Bronchial epithelial cell (primary cell): ENCODE results near the gene CLPTM1L. TPM values are rescaled to one million over a fixed set of nuclear protein-coding genes. Genes with fewer than 3 reads are reported as not detected.

Experiments
- DNase-seq: peaks from one replicate; pipeline ENCODE4 v3.0.0-alpha.2; 2010; ENCODE audit warnings: low read depth
- FAIRE-seq: peaks from 2 replicates; lab custom pipeline; 2011; peaks lifted over from hg19 to GRCh38; lab: Jason Lieb, UNC
- H3K27me3 ChIP-seq: 2 replicates; pipeline ENCODE4 v1.5.1; 2011; ENCODE audit warnings: low read length; ENCODE audit not compliant: control insufficient read depth, insufficient read depth
- H3K36me3 ChIP-seq: 2 replicates; pipeline ENCODE4 v1.5.1; 2011; ENCODE audit warnings: low read length; ENCODE audit not compliant: control insufficient read depth, insufficient read depth
- H3K4me3 ChIP-seq: 2 replicates; pipeline ENCODE4 v1.5.1; 2011; ENCODE audit warnings: mild to moderate bottlenecking, low read depth, low read length, control low read depth
- CTCF ChIP-seq: IDR thresholded peaks from 2 replicates; pipeline ENCODE4 v1.5.1; 2011; ENCODE audit warnings: mild to moderate bottlenecking, moderate library complexity, low read length, control low read depth, inconsistent platforms; ENCODE audit not compliant: insufficient read depth, severe bottlenecking
- total RNA-seq: library from RNA; depleted of rRNA; stranded (reverse); fragments of >200 nt; gene quantifications from 2 replicates; pipeline ENCODE4 v1.2.1, GENCODE V29; 2014

The CLPTM1L gene
- total RNA-seq, 1 donor from 2014 or later, result 314 TPM

- FAIRE-seq (no peak), DNase-seq (no peak)
- Histone ChIP-seq H3K27me3 (no peaks in the 10 kb centered on the region), H3K36me3 (no peaks in the 10 kb centered on the region), H3K4me3 (no peak overlapping the region)
- no peak for TF ChIP-seq CTCF
These were observed 64.5 kb downstream of the CLPTM1L start for GRCh38 chr5:1280177-1281037.

- DNase-seq (no peak), FAIRE-seq (no peak)
- no peak for TF ChIP-seq CTCF
These were observed 65.3 kb downstream of the CLPTM1L start for GRCh38 chr5:1279443-1280151.

GRCh38 chr5:1278656-1279442, 66.0 kb downstream of the CLPTM1L start:
- Histone ChIP-seq H3K36me3 (no peaks in the 10 kb centered on the region), H3K27me3 (no peaks in the 10 kb centered on the region), H3K4me3 (no peak overlapping the region)
- DNase-seq (no peak), FAIRE-seq (no peak)
- TF ChIP-seq CTCF, result no peak

More at GRCh38 chr5:1279443-1280151, 65.3 kb downstream of the CLPTM1L start:
- no peak overlapping the region for H3K4me3 ChIP-seq
- H3K27me3 ChIP-seq, result no peaks in the 10 kb centered on the region
- no peaks in the 10 kb centered on the region for H3K36me3 ChIP-seq

- TF ChIP-seq CTCF, result no peak
- no peak for DNase-seq
- FAIRE-seq, result peak; percentile 94
- Histone ChIP-seq H3K4me3 (no peak overlapping the region), H3K36me3 (no peaks in the 10 kb centered on the region), H3K27me3 (no peaks in the 10 kb centered on the region)
These were observed 66.7 kb downstream of the CLPTM1L start for GRCh38 chr5:1278216-1278615.

- Histone ChIP-seq H3K27me3 (no peaks in the 10 kb centered on the region), H3K36me3 (no peaks in the 10 kb centered on the region), H3K4me3 (no peak overlapping the region)
- no peak for TF ChIP-seq CTCF
- FAIRE-seq (no peak), DNase-seq (no peak)
These were observed 67.1 kb downstream of the CLPTM1L start for GRCh38 chr5:1277781-1278180.
